Embryonic facial prominence (tissue), 1 donor: ENCODE measurements around the gene CDK11B.
"Not testable (repeated sequence)": the region's sequence is repeated elsewhere in the genome, so short reads cannot be mapped to it uniquely, and the experiment has no call there.

Experiments used
- DNase-seq: peaks from one replicate; pipeline ENCODE4 v3.0.0-alpha.2; 2016; ENCODE audit errors: extremely low spot score

Gene CDK11B

GRCh38 chr1:1683104-1683905 lies 24.5 kb upstream of the CDK11B start:
- DNase-seq = no peak

- DNase-seq = no peak
Measured at GRCh38 chr1:1680912-1681273, 22.1 kb upstream of the CDK11B start.

DNA sequence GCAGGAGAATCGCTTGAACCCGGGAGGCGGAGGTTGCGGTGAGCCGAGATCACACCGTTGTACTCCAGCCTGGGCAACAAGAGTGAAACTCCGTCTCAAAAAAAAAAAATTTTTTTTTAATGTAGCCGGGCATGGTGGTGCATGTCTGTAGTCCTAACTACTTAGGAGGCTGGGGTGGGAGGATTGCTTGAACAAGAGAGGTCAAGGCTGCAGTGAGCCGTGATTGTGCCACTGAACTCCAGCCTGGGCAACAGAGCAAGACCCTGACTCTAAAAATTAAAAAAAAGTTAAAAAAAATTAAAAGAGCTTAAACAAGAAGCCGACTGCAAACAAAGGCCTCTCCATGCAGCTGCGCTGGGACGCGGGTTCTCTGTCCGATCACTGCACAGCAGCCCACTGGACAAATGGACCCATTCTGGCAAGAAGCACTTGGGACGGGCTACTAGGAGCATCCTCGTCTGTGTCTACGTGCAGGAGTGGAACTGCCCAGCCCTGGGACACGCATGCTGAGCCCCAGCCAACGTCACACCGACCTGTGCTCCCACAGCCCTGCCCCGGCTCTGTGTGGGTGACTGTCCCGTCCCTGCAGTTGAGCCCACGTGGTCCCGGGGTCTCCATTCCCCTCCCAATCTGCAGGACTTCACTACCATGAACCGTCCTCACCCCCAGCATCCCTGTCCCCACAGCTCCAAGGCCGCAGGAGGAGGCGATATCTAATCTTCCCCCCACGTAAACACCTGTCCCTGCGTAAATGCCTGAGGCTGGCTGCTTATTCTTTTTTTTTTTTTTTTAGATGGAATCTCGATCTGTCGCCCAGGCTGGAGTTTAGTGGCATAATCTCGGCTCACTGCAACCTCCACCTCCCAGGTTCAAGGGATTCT lies 21.5 kb upstream of the CDK11B start:
- DNase-seq = no peak

DNA sequence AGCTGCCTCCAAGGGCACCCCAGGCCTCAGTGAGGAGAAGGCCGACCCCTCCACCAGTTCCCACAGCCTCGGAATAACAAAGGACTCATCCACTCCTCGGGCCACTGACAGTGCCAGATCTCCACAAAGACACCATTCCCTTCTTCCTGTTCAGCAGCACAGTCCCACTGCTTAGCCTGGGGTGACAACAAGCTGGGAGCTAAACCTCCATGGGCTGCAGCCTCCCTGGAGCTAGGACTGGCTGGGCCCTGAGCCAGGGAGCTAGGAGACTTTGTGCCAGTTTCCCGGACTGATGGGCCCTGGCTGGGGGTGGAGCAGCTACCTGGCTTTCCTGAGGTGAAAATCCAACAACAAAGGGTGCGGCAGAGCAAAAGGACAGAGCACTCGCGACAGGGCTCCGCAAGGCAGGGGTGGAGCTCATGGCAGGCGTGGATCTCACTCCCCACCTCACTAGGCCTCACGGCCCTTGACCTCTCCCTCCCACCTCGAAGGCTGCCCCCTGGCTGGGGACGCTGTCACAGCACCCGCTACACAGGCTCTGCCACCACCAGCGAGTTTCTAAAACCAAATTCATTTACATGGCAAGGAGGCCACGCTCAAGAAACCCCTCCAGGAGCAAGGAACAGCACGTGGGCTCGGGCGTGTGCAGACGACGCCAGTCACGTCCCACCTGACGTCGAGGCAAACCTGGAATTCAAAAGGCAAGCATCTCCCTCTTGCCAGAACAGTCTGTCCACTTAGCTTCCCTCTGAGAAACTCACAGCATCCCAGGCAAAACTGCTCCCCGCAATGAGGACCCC lies 20.0 kb upstream of the CDK11B start:
- no peak for DNase-seq

GRCh38 chr1:1677718-1678580 lies 19.1 kb upstream of the CDK11B start:
- DNase-seq = no peak

- DNase-seq = not testable (repeated sequence)
Measured at GRCh38 chr1:1676087-1676486, 17.3 kb upstream of the CDK11B start.

- DNase-seq = not testable (repeated sequence)
Measured at GRCh38 chr1:1675218-1675617, 16.4 kb upstream of the CDK11B start.

DNA sequence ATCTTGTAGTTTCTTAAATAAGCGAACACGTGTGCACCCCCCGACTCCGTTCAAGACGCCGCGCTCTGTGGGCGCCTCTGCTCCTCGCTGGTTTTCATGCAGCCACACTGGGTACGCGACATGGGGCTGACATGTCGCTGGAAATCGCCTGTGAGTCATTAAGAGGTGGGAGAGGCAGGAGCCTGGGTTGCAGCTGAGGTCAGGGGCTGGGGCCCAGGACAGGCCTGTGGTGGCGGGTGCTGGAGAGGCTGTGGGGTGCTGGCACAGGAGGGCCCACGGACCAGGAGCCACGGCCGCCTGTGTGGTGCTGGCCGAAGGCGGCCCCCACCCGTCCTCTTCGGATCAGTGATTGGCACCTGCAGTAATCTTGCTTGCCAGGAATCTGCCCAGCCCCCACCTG lies 16.0 kb upstream of the CDK11B start:
- DNase-seq = not testable (repeated sequence)

DNA sequence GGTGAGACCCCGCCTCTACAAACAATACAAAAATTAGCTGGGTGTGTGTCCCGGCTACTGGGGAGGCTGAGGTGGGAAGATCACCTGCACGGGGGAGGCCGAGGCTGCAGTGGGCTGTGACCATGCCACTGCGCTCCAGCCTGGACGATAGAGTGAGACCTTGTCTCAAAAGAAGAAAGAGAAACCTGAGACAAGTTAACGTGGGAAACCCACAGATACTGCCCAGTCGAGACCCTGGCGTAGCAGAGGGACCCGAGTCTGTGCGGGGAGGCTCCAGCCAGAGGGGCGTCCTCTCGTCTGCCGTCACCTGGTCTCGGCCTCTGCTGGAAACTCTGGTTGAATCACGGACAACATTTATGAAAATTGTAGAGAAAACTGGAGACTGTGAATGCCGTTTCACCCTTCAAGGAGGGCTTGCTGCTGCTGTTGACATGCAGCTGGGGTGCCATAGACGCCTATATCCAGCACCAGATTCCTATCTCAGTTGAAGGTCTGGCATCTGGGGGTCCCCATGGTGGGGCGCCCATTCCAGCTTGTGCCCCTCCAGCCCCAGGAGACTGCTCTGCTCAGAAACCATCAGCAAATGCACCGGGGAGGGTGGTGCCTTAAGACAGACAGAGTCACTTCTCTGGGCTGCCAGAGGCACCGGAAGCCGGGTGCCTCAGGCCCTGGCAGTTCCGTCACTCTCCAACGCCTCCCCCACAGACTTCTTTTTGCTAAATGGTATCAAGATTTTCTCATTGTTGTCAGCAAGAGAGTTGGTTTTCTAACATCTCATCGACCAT lies 13.6 kb upstream of the CDK11B start:
- no peak for DNase-seq

GRCh38 chr1:1671365-1672119 lies 12.7 kb upstream of the CDK11B start:
- no peak for DNase-seq

- no peak for DNase-seq
Measured at GRCh38 chr1:1670866-1671265, 12.1 kb upstream of the CDK11B start.

- no peak for DNase-seq
Measured at GRCh38 chr1:1669468-1670440, 10.9 kb upstream of the CDK11B start.

DNA sequence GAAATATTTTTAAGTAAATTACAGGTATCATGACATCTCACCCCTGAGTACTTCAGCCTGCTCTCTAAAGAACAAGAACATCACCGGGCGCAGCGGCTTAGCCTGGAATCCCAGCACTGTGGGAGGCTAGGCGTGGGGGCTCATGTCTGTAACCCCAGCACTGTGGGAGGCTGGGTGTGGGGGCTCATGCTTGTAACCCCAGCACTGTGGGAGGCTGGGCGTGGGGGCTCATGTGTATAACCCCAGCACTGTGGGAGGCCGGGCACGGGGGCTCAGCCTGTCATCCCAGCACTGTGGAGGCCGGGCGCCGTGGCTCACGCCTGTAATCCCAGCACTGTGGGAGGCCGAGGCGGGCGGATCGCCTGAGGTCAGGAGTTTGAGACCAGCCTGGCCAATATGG lies 7.7 kb upstream of the CDK11B start:
- no peak for DNase-seq

DNA sequence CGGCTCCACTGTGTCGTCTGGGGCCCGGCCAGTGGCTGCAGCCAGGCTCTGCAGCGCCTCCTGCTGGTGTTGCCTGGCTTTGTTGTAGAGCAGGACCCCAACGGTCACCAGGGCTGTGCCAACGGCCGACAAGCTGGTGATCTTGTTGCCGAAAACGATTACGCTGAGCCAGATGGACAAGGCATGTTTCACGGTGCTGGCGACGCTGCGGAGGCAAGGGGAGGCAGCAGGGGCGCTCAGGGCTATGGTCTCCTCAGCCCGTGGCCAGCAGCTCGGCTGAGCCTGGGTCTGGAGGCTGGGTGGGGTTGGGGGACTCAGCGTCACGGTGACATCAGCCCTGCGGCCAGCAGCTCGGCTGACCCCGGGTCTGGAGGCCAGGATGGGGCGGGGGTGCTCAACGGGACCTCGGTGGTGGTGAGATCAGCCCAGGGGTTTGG lies 7.0 kb upstream of the CDK11B start:
- no peak for DNase-seq

DNA sequence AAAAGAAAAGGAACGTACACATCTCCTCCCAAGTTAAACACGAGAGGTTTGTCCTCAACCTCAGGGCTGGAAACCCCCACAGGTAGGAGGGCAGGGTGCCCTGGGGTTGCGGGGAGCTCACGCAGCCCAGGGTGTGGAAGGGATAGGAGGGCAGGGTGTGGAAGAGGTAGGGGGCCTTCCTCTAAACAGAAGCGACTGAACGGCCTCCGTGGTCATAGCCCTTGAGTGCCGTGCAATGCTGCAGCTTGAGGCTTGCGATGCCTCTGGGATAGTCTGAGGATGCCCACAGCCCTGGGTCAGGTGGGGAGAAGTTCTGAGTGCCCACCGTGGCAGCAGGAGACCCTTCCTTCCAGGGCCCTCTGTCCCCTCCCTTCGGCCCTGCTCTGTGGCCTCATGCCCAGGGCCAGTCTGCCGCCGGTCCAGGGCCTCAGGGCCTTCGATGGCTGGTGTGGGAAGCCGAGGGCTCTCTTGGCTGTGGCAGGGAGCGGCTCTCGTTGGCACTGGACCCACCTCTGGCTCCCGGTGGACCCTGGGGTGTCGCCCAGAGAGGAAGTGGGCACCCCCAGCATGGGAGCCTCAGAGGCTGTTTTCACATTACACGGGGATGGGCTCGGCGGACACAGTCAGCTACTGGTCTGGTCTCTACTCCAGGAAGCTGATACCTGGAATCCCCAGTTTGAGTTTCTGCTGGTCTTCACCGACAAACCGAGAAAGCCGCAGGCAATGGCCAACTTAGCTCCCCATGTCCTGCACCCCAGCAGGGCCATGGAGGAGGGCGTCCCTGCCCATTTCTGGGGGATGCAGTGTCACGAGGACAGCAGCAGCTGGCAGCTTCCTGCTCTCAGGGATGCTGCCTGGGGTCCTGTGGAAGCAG lies 6.4 kb upstream of the CDK11B start:
- no peak for DNase-seq

DNA sequence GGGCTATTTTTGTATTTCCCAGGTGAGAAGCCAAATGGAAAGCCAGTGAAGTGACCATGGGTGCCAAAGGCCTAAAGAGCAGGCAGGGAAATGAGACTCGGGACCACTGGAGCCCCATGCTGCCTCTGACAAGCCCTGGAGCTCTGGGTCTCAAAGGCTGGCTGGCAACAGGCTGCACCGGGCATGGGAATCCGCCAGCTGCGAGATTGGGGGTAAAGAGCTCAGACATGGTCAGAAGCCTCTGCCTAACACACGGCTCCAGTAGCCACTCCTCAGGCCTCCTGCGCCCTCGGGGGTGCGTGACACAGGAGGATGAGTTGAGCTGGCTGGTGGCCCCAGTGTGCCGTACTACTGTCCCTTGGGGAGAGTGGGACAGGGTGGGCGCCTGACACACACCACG lies 5.5 kb upstream of the CDK11B start:
- DNase-seq = not testable (repeated sequence)

GRCh38 chr1:1662830-1663560 lies 4.2 kb upstream of the CDK11B start:
- not testable (repeated sequence) for DNase-seq
